Measurements from ENCODE around the gene CTNNAL1.

GRCh38 chr9:109010746-109011145 lies 2.6 kb downstream of the CTNNAL1 start:
- TF ChIP-seq CTCF (IDR thresholded peaks at IDR 0.05) (no peak), POLR2A (IDR thresholded peaks at IDR 0.05) (no peak)
